HUES64 (cell line): ENCODE data around the gene GPR183.

Experiments used
- H3K27ac ChIP-seq: 2 replicates; pipeline ENCODE4 v1.7.0; 2013; ENCODE audit warnings: low read depth, low read length, inconsistent platforms
- H3K27me3 ChIP-seq: 2 replicates; pipeline ENCODE4 v1.6.1; 2013; ENCODE audit warnings: mild to moderate bottlenecking, low read length; ENCODE audit not compliant: insufficient read depth
- H3K36me3 ChIP-seq: 2 replicates; pipeline ENCODE4 v1.6.1; 2013; ENCODE audit warnings: mild to moderate bottlenecking, low read length; ENCODE audit not compliant: insufficient read depth
- H3K4me1 ChIP-seq: 2 replicates; pipeline ENCODE4 v1.6.1; 2013; ENCODE audit warnings: mild to moderate bottlenecking, low read length, moderate library complexity; ENCODE audit not compliant: insufficient read depth
- H3K4me3 ChIP-seq: 2 replicates; pipeline ENCODE4 v1.5.1; 2013; ENCODE audit warnings: mild to moderate bottlenecking, low read length, moderate library complexity
- H3K9ac ChIP-seq: 2 replicates; pipeline ENCODE4 v1.6.1; 2013; ENCODE audit warnings: mild to moderate bottlenecking, low read depth, low read length
- H3K9me3 ChIP-seq: 2 replicates; pipeline ENCODE4 v1.6.1; 2013; ENCODE audit warnings: low read depth, low read length; ENCODE audit not compliant: insufficient read depth
- WGBS: fragments of 150-250, 120-280 bp; methylation state at CpG from one replicate; pipeline ENCODE4 v1.1.7; 2013; ENCODE audit warnings: missing lambda C conversion rate; 5-methylcytosine and 5-hydroxymethylcytosine counted together

Gene GPR183

DNA sequence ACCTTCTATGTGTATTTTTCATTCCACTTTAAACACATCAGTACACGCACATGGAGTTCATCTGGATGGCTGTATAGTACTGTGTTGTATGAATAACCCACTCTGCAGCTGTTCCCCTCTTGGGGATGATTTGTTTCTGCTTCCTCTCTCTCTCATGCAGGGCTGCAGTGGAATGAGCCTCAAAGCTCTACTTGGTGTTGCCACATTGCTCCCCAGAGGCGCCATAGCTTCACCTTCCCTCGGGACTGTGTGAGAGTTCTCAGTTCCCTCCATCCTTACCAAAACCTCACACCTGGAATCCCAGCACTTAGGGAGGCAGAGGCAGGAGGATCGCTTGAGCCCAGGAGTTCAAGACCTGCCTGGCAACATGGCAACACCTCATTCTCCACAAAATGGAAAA, 28.4 kb upstream of the GPR183 start:
- 93% methylated on average over 4 of the region's 4 CpGs for WGBS
- H3K36me3 ChIP-seq = peaks cover 12% of the 10 kb centered on the region
- H3K27me3 ChIP-seq = no peaks in the 10 kb centered on the region
- no peak overlapping the region for H3K4me3 ChIP-seq
- H3K9ac ChIP-seq = no peak overlapping the region
- no peaks in the 10 kb centered on the region; the same call in 1 of the 2 replicates for H3K4me1 ChIP-seq
- no peak overlapping the region for H3K27ac ChIP-seq
- no peaks in the 10 kb centered on the region for H3K9me3 ChIP-seq

DNA sequence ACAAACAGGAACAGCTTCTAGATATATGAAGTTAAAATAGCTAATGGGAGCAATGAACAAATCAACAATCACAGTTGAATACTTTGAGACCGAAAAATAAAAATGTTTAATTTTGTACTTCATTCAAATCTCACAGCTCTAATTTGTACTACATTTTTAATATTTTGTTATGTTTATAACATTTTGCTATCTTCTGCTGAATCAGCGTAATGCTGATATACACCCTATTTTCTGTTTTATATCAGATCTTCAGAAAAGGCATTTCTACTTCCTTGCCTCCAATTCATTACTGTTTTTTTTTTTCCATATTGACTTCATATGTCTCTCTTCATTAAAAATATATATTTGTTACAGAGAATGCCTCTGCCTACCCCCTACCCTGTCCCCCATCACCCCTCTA, 27.9 kb upstream of the GPR183 start:
- H3K27ac ChIP-seq = no peak overlapping the region
- no peaks in the 10 kb centered on the region; the same call in 1 of the 2 replicates for H3K4me1 ChIP-seq
- no peak overlapping the region for H3K9ac ChIP-seq
- H3K36me3 ChIP-seq = peaks cover 7% of the 10 kb centered on the region
- H3K4me3 ChIP-seq = no peak overlapping the region
- 95% methylated on average over 1 of the region's 2 CpGs for WGBS
- no peaks in the 10 kb centered on the region for H3K27me3 ChIP-seq
- H3K9me3 ChIP-seq = no peaks in the 10 kb centered on the region

DNA sequence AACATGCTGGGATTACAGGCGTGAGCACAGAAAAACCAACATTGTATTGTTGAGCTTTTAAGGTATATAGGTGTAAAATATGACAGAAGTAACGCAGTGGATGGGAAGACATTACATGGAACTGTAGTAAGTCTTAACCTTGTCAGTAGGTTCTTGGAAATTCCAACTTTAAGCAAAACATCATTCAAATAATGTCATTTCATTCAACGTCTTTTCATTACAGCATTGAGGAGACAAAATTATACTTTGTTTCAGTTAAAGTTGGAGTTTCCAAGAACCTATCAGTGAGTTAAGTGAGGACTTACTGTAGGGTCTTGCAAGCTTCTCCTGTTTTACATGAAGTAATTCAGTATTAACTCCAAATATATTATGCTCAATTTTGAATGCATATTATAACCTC, 27.0 kb upstream of the GPR183 start:
- Histone ChIP-seq H3K9me3 (no peaks in the 10 kb centered on the region), H3K27ac (no peak overlapping the region), H3K4me1 (no peaks in the 10 kb centered on the region; the same call in 1 of the 2 replicates), H3K9ac (no peak overlapping the region), H3K36me3 (peaks cover 6% of the 10 kb centered on the region), H3K27me3 (no peaks in the 10 kb centered on the region), H3K4me3 (no peak overlapping the region)
- WGBS = 95% methylated on average over 3 of the region's 3 CpGs

DNA sequence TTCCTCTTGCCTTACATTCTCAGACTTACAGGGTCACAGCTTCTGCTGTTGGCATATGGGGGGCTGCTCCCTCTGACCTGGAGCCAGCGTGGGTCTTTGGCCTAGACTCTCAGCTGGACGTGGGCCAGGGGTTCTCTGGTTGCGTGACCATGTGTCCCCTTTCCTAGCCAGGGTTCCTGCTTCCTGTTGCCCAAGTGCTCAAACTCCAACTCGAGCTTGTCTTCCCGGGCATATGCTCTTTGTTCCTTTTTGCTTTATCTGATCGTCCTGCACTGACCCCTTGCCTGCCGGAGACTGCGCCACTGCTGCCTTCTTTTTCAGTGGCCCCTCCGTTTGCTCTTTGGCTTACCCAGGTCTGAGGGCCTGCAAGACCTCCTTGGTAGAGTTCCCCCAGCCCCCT, 25.3 kb upstream of the GPR183 start:
- Histone ChIP-seq H3K4me1 (no peaks in the 10 kb centered on the region; the same call in 1 of the 2 replicates), H3K27me3 (no peaks in the 10 kb centered on the region), H3K4me3 (no peak overlapping the region), H3K9ac (no peak overlapping the region), H3K9me3 (no peaks in the 10 kb centered on the region), H3K36me3 (peaks cover 16% of the 10 kb centered on the region), H3K27ac (no peak overlapping the region)
- 94% methylated on average over 9 of the region's 9 CpGs for WGBS

DNA sequence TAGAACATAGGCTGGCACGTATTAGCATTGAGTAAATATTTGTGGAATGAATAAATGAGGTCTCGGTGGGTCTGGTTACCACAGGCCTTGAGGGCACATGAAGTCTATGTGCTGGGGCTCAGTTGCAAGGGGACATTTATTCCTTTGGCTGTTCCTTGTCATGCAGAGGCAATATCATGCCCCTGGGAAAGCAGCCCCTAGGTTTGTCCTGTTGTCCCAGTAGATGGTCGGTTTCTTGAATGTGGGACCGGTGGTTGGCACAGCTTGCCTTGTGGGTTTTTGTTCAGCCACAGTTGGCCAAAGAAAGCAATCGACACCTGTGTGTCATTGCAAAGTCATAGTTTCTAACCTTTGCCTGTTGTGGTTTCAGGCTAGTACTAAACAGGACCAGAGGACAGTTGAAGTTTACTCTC, 24.7 kb upstream of the GPR183 start:
- peaks cover 16% of the 10 kb centered on the region for H3K36me3 ChIP-seq
- no peak overlapping the region for H3K9ac ChIP-seq
- H3K9me3 ChIP-seq = no peaks in the 10 kb centered on the region
- no peak overlapping the region for H3K4me3 ChIP-seq
- no peaks in the 10 kb centered on the region; the same call in 1 of the 2 replicates for H3K4me1 ChIP-seq
- H3K27ac ChIP-seq = no peak overlapping the region
- 93% methylated on average over 5 of the region's 5 CpGs for WGBS
- H3K27me3 ChIP-seq = no peaks in the 10 kb centered on the region

DNA sequence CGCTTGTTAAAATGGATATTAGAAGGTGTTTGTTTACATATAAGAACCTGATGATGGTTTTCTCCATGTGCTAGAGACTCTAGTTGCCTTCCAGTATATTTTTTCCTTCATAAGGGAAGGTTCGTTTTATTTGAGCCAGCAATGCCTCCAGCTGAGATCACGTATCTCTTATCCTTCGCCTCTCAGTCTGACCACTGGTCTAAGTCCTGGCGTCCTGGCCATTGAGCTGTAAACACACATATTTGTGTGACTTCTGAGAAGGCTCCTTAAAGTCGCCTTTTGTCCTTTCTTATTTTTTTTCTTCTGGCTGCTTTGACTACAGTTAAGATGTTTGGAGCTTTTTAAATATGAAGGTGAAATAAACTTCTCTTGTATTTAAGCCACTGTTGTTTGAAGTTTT, 23.7 kb upstream of the GPR183 start:
- Histone ChIP-seq H3K27me3 (no peaks in the 10 kb centered on the region), H3K9me3 (no peaks in the 10 kb centered on the region), H3K4me3 (no peak overlapping the region), H3K36me3 (peaks cover 19% of the 10 kb centered on the region), H3K27ac (no peak overlapping the region), H3K9ac (no peak overlapping the region), H3K4me1 (no peaks in the 10 kb centered on the region; the same call in 1 of the 2 replicates)
- WGBS = 70% methylated on average over 6 of the region's 6 CpGs

DNA sequence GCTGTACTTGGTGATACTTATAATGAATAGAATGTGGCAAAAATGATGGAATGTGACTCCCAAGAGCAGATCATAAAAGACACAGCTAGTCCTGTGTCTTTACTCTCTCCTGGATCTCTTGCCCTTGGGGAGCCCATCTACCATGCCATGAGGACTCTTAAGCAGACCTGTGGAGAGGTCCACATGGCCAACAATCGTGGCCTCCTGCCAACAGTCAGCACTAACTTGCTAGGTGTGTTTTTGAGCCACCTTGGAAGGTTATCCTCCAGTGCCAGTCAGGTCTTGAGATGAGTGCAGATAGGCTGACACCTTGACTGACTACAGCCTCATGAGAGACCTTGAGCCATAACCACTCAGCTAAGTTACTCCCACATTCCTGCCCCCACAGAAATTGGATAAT, 22.3 kb upstream of the GPR183 start:
- Histone ChIP-seq H3K36me3 (peaks cover 20% of the 10 kb centered on the region), H3K27ac (no peak overlapping the region), H3K27me3 (no peaks in the 10 kb centered on the region), H3K4me1 (no peaks in the 10 kb centered on the region; the same call in 1 of the 2 replicates), H3K4me3 (no peak overlapping the region), H3K9ac (no peak overlapping the region), H3K9me3 (no peaks in the 10 kb centered on the region)
- WGBS = 93% methylated on average over 1 of the region's 1 CpG

DNA sequence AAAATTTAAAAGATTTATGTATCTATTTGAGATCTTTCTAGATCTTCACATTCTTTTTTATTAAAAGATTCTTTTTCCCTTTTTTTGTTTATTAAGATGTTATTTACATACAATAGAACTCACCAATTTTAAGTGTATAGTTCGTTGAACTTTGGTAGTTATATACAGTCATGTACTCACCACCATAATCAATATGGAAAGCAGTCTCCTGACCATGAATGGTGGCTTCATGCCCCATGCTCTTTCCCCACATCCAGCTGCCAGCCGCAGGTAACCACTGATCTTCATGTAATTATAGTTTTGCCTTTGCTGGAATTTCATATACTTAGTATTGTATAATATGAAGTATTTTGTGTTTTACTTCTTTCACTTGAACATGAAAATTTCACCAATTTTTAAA, 20.6 kb upstream of the GPR183 start:
- WGBS = 86% methylated on average over 1 of the region's 2 CpGs
- no peak overlapping the region for H3K9ac ChIP-seq
- H3K4me1 ChIP-seq = no peaks in the 10 kb centered on the region; the same call in 1 of the 2 replicates
- no peak overlapping the region for H3K4me3 ChIP-seq
- H3K36me3 ChIP-seq = peaks cover 24% of the 10 kb centered on the region
- no peak overlapping the region for H3K27ac ChIP-seq
- H3K9me3 ChIP-seq = no peaks in the 10 kb centered on the region
- H3K27me3 ChIP-seq = no peaks in the 10 kb centered on the region

DNA sequence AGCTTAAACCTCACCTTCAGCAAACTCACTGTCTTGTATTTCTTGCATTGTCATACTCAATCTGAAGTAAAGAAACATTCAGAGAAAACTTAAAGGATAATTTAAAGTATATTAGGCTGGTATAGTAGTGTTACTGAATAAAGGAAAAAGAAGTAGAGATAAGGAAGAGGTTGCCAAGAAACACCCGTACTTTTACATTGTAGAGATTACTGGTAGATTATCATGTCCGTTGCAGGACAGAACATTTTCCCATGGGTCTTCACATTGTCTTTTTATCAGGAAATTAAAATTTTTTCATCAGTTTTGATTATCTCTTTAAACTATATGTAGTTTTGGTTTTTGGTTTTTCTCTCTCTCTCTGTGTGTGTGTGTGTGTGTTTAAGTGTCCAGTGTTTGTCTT, 19.9 kb upstream of the GPR183 start:
- H3K9me3 ChIP-seq = no peaks in the 10 kb centered on the region
- H3K4me1 ChIP-seq = no peaks in the 10 kb centered on the region; the same call in 1 of the 2 replicates
- peaks cover 24% of the 10 kb centered on the region for H3K36me3 ChIP-seq
- H3K9ac ChIP-seq = no peak overlapping the region
- no peak overlapping the region for H3K4me3 ChIP-seq
- WGBS = 96% methylated on average over 2 of the region's 2 CpGs
- H3K27ac ChIP-seq = no peak overlapping the region
- H3K27me3 ChIP-seq = no peaks in the 10 kb centered on the region

DNA sequence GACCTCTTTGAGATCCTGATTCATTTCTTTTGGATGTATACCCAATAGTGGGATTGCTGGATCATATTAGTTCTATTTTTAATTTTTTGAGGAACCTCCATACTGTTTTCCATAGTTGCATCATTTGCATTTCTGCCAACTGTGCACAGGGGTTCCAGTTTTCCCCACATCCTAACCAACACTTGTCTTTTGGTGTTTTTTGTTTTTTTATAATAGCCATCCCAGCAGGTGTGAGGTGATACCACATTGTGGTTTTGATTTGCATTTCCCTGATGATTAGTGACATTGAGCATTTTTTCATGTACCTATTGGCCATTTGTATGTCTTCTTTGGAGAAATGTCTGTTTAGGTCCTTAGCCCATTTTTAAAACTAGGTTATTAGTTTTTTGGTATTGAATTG, 18.8 kb upstream of the GPR183 start:
- H3K27ac ChIP-seq = no peak overlapping the region
- no peak overlapping the region for H3K4me3 ChIP-seq
- no peaks in the 10 kb centered on the region for H3K27me3 ChIP-seq
- H3K9me3 ChIP-seq = no peaks in the 10 kb centered on the region
- H3K4me1 ChIP-seq = no peaks in the 10 kb centered on the region; the same call in 1 of the 2 replicates
- peaks cover 24% of the 10 kb centered on the region for H3K36me3 ChIP-seq
- H3K9ac ChIP-seq = no peak overlapping the region

DNA sequence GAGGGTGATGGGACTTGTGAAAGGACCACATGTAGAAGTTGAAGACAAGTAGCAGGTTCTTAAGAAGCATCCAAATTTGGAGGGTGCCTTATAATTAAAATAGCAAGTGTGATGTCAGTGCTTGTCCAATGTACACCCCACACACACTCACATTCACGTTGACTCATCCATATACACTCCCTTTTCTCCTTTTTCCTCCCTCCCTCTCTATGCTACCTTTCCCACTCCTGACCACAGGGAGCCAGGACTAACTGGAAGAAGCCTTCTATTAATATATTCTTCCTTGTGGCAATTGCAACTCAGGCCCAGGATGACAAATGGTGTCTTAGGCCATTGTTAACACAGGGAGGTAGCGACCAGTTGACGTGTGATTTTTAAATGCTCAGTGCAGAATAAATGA, 16.3 kb upstream of the GPR183 start:
- no peaks in the 10 kb centered on the region for H3K4me1 ChIP-seq
- no peak overlapping the region for H3K4me3 ChIP-seq
- no peak overlapping the region for H3K9ac ChIP-seq
- H3K27ac ChIP-seq = no peak overlapping the region
- H3K9me3 ChIP-seq = no peaks in the 10 kb centered on the region
- no peaks in the 10 kb centered on the region for H3K27me3 ChIP-seq
- H3K36me3 ChIP-seq = peaks cover 19% of the 10 kb centered on the region
- WGBS = 96% methylated on average over 3 of the region's 3 CpGs
